DMS 273 treated with DMSO at 0.1 percent for 48 hours (cell line): ENCODE data around the gene PFN1.

Source experiments
- DNase-seq: peaks from one replicate; lab custom pipeline; 2025; lab: John Stamatoyannopoulos, UW

The PFN1 gene

GRCh38 chr17:4967539-4968485 lies 19.5 kb upstream of the PFN1 start, which contains the start of gene SPAG7:
SPAG7 (minus strand) TSS chr17:4967817; CDS start chr17:4967804, 13 bp downstream.
- peak; percentile 80 for DNase-seq

DNA sequence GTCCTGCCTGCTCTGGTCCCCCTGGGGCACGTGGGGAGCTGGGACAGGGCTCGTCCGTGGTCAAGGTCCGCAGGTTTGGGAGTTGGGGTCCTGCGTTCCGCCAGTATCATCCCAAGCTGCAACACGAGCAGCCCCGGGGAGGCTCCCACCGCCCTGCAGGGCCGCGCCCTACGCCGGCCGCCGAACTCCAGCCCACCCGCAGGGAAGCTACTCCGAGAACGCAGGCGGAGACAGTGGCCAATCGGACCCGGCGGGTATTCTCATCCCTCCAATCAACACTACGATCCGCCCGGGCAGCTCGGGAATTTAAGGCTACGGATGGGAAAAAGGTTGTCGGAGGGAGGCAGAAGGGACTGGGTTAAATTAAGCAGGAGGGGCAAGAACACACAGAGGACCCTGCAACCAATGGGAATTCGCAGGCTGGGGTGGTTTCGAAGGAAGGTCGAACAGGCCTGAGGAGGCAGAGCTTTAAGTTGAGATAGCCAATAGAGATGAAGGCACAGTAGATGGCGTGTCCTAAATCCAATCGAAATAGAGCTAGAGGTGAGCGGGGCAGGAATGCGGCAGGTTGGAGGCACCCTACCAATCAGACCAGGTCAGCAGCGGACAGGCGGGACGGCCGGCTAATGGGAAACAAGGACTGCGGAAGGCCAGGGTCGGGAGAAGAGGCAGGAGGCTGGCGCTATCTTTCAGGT lies 18.7 kb upstream of the PFN1 start:
- DNase-seq = peak; percentile 99

- no peak for DNase-seq
Measured at GRCh38 chr17:4965311-4965986, 17.1 kb upstream of the PFN1 start.

DNA sequence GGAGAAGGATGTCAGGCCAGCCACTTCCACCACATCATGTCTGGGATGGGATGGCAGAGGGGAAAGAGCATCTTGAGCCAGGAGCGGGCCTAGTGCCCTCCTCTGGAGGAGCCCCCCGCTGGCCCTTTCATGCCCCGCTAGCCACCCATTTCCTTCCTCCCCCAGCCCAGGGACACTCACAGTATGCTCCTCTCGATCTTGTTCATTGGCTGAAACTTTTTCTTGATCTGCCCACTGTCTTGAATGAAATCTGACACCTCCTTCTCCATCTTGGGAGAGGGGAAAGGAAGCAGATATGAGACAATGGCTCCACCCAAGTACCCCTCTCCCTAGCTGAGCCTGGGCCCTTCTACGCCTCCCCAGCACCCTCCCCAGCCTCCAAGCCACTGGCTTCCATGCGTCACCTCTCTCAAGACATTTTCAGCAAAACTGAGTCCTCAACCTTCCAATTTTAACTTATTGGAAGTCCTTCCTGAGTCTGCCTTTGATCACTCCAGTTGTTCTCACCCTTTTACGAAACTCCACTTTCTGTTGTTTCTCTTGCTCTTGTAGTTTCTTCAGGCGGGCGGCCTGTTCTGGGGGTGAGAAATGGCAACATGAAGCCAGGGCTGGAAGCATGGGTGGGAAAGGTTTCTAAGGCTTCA lies 12.1 kb upstream of the PFN1 start:
- no peak for DNase-seq

DNA sequence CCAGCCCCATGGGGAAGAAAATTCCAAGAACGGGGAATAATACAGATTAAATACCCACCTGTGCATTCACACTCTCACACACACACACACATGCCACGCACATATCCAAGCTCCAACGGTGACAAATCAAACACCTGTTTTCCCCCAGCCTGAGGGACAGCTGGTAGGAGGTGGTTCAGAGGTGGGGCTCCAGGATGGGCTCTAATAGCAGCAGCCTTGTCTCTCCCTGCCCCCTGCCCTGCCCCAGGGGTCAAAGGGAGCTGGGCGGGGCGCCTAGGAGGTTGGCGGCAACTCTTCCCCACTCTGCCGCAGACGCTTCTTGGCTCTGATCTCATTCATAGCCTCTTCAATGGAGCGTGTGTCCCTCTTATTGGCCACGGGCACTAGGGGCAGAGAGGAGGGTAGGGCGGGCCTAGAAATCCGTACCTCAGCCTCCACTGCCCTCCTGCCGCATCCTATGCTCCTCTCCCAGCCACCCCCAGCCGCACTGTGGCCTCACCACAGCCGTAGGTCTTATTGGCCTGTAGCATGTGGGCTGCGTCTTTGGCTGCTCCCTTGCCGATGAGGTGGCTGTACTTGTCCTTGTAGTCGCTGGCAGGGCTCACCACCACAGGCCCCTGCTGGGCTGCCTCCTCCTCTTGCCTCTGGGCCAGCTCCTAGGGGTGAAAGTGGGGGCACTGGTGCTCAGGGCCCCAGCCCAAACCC lies 11.1 kb upstream of the PFN1 start:
- DNase-seq = no peak

GRCh38 chr17:4958102-4958501 lies 9.8 kb upstream of the PFN1 start:
- DNase-seq = no peak

GRCh38 chr17:4956493-4957061 lies 8.2 kb upstream of the PFN1 start:
- DNase-seq = no peak

DNA sequence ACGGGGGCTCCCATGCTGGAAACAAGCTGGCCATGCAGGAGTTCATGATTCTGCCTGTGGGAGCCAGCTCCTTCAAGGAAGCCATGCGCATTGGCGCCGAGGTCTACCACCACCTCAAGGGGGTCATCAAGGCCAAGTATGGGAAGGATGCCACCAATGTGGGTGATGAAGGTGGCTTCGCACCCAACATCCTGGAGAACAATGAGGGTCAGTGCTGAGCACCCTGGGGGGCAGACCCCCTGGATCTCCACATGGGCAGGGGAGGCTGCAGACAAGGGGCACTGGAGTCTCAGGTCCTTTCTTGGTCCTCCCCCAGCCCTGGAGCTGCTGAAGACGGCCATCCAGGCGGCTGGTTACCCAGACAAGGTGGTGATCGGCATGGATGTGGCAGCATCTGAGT lies 6.8 kb upstream of the PFN1 start:
- DNase-seq = no peak

GRCh38 chr17:4953451-4953961 lies 5.2 kb upstream of the PFN1 start:
- DNase-seq = no peak

GRCh38 chr17:4951486-4951885 lies 3.2 kb upstream of the PFN1 start:
- DNase-seq = no peak

- no peak for DNase-seq
Measured at GRCh38 chr17:4950746-4951204, 2.4 kb upstream of the PFN1 start, which contains the start of gene ENO3. ENO3 (plus strand) TSS chr17:4951119; CDS start chr17:4951830, 711 bp downstream.

DNA sequence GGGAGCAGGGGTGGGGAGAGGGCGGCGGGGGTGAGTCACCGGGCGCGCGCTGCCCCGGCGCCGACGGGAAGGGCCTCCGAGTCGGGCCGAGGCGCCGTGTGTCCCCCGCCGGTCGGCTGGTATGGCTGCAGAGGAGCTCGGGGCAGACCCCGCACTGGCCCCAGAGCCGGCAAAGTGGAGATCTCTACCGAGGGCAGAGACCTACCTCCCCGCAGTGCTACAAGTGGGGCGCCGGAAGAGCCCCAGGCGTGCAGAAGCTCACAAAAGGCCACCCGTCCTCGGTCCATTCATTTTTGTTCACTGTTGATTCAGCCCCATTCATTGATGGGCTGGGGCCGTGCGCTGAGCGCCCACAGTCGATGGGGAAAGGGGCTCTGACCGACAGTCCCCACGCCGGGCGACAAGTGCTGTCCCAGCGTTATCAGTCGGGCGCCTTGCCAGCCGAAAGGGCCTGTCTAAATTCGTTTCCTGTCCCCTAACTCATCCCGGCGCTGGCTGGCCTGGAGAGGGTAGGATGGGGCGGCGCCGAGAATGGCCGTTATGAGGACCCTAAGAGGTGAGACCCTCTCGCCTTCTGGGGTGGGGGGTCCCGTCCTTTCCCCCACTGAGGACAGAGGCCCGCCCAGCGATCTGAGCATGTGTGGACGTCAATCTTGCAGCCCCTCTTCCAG lies 1.9 kb upstream of the PFN1 start:
- DNase-seq = no peak

GRCh38 chr17:4949321-4950074 lies 1.2 kb upstream of the PFN1 start:
- DNase-seq = peak; percentile 54

DNA sequence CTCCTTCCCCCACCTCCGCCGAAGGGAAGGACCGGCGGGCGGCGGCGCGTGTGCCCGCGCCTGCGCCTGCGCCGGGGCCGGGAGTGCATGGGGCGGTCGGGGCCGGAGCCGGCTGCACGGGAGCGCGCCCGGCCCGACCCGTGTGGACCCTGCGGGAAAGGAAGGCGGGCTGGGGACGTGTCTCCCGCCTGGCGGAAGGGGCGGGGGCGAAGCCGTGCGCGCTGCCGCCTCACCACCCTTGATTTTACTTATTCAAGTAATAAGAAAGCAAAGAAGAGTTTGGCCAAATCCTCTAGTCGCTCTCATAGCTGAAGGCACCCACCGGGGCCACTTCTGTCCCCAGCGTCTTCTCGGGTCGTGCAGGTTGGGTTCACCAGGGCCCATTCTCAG lies 596 bp upstream of the PFN1 start:
- peak; percentile 58 for DNase-seq

DNA sequence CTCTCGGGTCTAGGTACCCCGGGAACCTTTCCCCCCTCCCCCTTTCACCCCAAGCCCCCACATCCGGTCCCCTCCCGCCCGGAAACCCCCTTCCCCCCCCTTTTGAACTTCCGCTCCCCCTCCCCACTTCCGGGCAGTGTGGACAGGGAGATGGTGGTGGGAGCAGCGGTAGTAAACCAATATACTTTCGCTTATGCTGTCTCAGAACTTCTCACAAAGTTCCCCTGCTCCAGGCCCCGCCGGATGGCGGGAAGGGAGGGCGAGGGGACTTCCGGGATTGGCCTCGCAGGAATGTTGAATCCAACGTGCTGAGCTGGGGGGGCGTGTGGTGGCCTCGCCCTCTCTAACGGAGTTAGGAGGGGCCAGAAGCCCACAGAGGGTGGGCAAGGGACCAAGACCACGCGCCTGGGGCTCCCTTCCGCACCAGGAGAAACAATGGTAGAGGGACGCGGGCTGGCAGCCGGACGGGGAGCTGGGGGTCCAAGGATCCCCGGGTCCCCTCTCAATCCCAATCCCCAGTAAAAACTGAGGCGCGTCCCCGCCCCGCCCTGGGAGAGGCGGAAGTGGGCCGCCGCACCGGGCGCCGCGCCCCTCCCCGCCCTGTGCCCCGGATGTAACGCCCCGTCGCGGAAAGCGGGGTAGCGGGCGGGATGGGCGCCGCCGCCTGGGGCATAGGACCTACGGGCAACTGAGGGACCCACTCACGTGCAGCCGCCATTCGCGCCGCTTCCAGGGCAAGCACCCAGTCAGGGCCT lies 742 bp downstream of the PFN1 start:
- no peak for DNase-seq

DNA sequence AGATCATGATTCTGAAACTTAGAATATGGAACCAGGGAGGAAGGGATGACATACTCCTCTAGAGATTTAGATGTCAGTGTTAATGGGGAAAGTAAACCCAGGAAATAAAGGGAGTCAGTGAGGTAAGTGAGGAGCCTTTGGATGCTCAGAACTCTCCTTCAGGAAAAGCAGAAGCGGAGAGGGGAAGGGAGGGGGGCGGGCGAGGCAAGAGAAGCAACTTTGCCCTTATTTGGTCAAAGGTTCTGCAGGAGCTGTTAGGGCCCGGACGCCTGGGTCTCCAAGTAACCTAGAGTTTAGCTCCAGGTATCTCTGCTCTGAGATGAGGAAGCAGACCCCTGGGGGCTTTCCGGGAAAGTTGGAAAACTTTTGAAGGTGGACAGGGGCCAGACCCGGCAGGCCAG lies 1.3 kb downstream of the PFN1 start:
- no peak for DNase-seq

- DNase-seq = no peak
Measured at GRCh38 chr17:4946312-4946976, 1.9 kb downstream of the PFN1 start.

- DNase-seq = no peak
Measured at GRCh38 chr17:4945944-4946280, 2.4 kb downstream of the PFN1 start.
